H1 (cell line): Measurements from ENCODE around the gene PDE8A. TPM values are rescaled to one million over a fixed set of nuclear protein-coding genes. Genes with fewer than 3 reads are reported as not detected.

Experiments
- BACH1 ChIP-seq: IDR thresholded peaks from 2 replicates; pipeline ENCODE4 v1.6.1; 2012; ENCODE audit warnings: low read length, improper control_type of control experiment
- CHD2 ChIP-seq: IDR thresholded peaks from 2 replicates; pipeline ENCODE4 v1.6.1; 2012; ENCODE audit warnings: low read length, improper control_type of control experiment
- CHD7 ChIP-seq: fragments of 300-600 bp; sonication (generic); IDR thresholded peaks from 2 replicates; pipeline ENCODE4 v1.7.1; 2012; ENCODE audit warnings: low read length, moderate library complexity, mild to moderate bottlenecking, inconsistent platforms; ENCODE audit not compliant: insufficient replicate concordance
- JUN ChIP-seq: IDR thresholded peaks from 2 replicates; pipeline ENCODE4 v1.6.1; 2011; ENCODE audit warnings: low read depth, mild to moderate bottlenecking, improper control_type of control experiment, low read length
- POU5F1 ChIP-seq: IDR thresholded peaks from 2 replicates; pipeline ENCODE4 v1.6.1; 2011; ENCODE audit warnings: low read depth, mild to moderate bottlenecking, low read length, moderate library complexity
- SIRT6 ChIP-seq: IDR thresholded peaks from one replicate; pipeline ENCODE4 v1.7.1; 2012; ENCODE audit warnings: low read length, inconsistent platforms
- SP4 ChIP-seq: IDR thresholded peaks from 2 replicates; pipeline ENCODE4 v1.6.1; 2012; ENCODE audit warnings: low read length, inconsistent platforms
- polyA plus RNA-seq, 7 experiments: library from polyadenylated mRNA; depleted of rRNA in 3 of 7; stranded (reverse) in 5 of 7; unstranded in 2 of 7; fragments of >200 nt in 5 of 7; fragments of 200-250 nt in 2 of 7; gene quantifications; 1 replicate in 5 of 7; 2 replicates in 1 of 7; 4 replicates in 1 of 7; pipeline versions ENCODE4 v1.2.1 to v1.2.3, GENCODE V29; 2011 to 2013; ENCODE audit warnings: missing spikeins in 2 of 7, mixed read lengths in 2 of 7
- total RNA-seq: library from RNA; stranded (reverse); fragmentation: NEBNext Ultra II Directional; extraction: Animal tissue kit (Norgen Biotek cat#: 25700); gene quantifications from 2 replicates; pipeline ENCODE4 v1.2.1, GENCODE V29; 2021

The PDE8A gene
- total and polyA plus RNA-seq, 2 of the 8 experiments (the other 6 are each of a cell fraction or from before 2014, with no cell fraction given), result 6.9 to 7.8 TPM

- TF ChIP-seq CHD7, result no peak
- TF ChIP-seq CHD2, result no peak
- TF ChIP-seq JUN, result no peak
- TF ChIP-seq SIRT6, result no peak
- TF ChIP-seq POU5F1, result no peak
- no peak for TF ChIP-seq BACH1
- TF ChIP-seq SP4, result no peak
- TF ChIP-seq, all 59 proteins: peak for 0
Observed at GRCh38 chr15:85178308-85178707, 196.7 kb downstream of the PDE8A start (continued).
